ENCODE data around the gene LAMB1. TPM values are rescaled to one million over a fixed set of nuclear protein-coding genes. Genes with fewer than 3 reads are reported as not detected.

The LAMB1 gene
- total RNA-seq, 1 donor from 2014 or later: 220 TPM

DNA sequence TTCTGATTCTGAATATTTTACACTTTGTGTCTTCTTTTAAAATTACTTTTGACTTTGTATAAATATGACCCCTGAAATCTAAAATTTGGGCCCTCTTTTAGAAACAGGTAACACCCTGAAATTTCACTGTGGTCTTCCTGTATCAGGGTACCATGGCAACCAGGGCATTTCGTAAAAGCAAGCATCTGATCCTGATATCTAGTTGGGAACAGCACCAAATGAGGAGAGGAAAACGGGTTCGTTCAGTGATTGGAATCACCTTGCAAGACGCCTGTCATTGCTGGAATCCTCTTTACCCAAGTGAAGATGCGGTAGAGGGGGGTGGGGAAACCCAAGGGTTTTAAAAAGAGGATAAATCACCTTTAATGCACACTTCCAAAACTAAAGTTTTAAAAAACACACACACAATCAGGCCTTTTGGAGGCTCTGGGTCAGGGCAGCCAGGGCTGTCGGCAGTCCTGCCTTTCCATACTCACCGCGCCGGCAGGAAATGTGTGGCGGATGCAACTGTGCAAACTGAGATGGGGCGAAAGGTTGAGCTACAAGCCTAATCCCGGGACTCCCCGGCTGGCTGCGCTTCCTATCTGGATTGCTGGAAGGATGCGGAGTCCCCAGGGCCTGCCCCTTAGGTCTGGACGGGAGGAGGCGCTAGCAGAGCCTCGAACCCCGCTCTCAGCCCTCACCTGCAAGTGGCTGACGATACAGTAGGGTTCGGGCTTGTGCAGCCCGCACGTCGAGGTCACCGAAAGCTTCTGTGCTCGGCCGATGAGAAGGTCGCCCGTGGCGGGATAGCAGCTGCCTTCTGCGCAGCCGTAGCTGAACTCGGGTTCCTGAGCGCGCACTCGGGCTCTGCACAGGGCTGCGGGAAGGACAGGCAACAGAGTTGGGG, 1.8 kb downstream of the LAMB1 start:
- DNase-seq (ENCODE audit: low read depth): no peak

DNA sequence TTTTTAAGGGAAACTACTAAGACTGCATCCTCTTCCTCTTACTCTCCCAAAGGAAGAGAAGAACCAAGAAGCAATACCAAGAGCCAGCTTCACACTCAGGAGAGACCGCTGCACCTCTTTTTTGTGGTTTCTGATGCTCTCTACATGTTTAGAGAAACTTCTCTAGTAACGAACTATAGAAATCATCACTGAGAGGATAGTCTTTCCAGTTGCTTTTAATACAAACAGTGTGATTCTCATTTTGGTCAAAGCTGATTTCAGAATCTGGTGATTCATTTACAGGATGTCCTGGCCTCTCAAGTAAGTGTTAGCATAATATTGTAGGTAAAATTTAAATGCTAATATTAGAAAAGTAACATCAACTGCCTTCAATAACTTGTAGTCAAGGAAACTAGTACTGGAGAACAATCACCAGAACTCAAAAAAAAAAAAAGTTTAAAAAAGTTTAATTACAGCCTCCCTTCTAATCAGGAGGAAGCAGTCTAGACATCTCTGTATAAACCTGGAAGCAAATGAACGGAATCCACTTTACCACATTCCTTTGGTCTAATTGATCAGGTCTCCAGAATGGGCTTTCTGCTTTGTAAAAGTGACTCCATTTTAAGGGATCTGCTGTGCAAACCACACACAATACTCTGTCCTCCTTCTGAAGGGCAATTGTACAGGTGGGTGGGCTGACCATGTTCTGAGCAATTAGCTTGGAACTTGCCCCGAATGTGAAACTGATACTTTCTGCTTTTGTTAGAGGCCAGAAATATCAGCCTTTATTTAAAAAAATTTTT, 3.0 kb downstream of the LAMB1 start:
- no peak for DNase-seq (ENCODE audit: low read depth)
- H3K4me3 ChIP-seq (ENCODE audit: low read depth, low read length): peak overlapping the region; percentile 85
- TF ChIP-seq, protein P1, sequence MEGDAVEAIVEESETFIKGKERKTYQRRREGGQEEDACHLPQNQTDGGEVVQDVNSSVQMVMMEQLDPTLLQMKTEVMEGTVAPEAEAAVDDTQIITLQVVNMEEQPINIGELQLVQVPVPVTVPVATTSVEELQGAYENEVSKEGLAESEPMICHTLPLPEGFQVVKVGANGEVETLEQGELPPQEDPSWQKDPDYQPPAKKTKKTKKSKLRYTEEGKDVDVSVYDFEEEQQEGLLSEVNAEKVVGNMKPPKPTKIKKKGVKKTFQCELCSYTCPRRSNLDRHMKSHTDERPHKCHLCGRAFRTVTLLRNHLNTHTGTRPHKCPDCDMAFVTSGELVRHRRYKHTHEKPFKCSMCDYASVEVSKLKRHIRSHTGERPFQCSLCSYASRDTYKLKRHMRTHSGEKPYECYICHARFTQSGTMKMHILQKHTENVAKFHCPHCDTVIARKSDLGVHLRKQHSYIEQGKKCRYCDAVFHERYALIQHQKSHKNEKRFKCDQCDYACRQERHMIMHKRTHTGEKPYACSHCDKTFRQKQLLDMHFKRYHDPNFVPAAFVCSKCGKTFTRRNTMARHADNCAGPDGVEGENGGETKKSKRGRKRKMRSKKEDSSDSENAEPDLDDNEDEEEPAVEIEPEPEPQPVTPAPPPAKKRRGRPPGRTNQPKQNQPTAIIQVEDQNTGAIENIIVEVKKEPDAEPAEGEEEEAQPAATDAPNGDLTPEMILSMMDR (conservative IDR thresholded peaks at IDR 0.05; ENCODE audit: low read depth, low read length): no peak

More for the DNA sequence above, 1.8 kb downstream of the LAMB1 start:
- TF ChIP-seq, protein P1 (conservative IDR thresholded peaks at IDR 0.05; ENCODE audit: low read depth, low read length): peak; percentile 36
- peak overlapping the region; percentile 85 for H3K4me3 ChIP-seq (ENCODE audit: low read depth, low read length)

DNA sequence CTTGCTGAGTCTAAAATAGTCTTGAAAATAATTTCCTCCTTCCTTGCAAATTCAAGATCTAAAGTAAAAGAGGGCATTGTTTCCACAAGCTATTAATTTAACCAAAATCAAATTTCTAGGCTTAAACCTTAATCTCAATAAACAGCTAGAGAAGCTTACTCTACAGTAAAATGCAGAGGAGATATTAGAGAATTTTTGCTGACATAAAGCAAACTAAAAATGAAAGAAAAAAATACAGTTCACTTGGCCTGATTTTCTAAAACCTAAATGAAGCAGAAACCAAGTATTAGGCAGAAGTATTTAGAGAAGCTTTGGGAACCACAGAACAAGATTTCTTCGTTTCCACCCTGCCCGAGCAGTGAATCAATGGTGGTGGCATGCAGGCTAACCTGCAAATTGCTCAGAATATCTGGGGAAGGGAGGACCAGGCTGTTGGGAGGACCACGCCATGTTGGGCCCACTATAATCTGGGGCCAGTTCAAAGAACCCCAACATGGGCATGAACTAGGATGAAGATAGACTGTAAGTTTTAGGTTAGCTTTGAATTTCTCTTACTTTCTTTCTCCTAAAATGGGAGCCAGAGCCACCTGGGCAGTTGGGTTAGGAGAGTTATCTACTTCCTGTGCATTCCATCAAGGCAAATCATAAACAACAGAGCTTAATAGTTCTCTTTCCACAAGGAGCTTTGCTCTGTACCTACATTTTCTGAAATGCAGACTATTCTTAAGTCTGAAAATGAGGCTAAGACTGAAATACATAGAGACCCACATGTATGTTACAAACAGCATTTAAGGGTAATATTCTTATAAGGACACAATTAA, 4.1 kb downstream of the LAMB1 start:
- H3K4me3 ChIP-seq (ENCODE audit: low read depth, low read length): peak overlapping the region; percentile 85
- DNase-seq (ENCODE audit: low read depth): no peak
- TF ChIP-seq, protein P1 (conservative IDR thresholded peaks at IDR 0.05; ENCODE audit: low read depth, low read length): no peak

- TF ChIP-seq, protein P1 (conservative IDR thresholded peaks at IDR 0.05; ENCODE audit: low read depth, low read length): no peak
- peak overlapping the region; percentile 85 for H3K4me3 ChIP-seq (ENCODE audit: low read depth, low read length)
- no peak for DNase-seq (ENCODE audit: low read depth)
Measured at GRCh38 chr7:107998150-107998549, 4.8 kb downstream of the LAMB1 start.

DNA sequence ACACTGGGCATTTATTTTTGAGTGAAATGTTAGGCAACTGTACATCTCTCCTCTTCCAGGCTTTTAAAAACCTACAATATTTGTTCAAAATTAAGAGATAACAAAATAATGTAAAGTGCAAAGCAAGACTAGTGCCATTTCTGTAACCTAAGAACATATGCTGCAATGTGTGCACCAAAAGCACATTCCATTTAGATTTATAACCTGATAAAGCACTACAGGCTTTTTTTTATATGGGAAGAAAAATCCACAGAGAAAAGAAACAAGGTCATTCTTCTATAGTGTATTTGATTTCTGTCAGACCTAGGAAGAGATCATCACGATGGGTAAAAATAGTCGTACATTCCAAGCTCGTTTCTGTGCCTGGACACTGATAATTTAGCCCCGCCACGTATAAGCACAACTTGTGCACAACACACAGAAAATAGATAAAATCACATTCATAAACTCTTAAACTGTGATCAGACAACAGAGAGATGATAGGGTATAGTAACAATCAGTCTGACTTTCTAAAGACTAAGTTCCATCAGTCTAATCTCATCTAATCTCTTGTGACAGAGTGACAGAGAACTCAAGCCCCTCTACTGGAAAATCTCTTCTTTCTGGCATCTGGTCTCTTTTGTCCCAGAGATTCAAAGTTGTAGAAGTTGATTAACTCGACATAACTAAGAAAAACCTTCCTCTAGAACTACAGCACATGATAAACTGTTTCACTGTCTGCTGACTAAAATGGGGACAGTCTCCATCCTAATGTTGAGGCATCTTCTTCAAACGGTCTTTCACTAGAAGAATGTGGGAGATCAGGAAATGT, 6.7 kb downstream of the LAMB1 start:
- TF ChIP-seq, protein P1 (conservative IDR thresholded peaks at IDR 0.05; ENCODE audit: low read depth, low read length): no peak
- DNase-seq (ENCODE audit: low read depth): no peak
- H3K4me3 ChIP-seq (ENCODE audit: low read depth, low read length): no peak overlapping the region

Measured in epithelial cell of proximal tubule (primary cell).